Right lobe of liver (tissue), 4 donors: ENCODE data around the gene RBP5.
"Not testable (repeated sequence)": the region's sequence is repeated elsewhere in the genome, so short reads cannot be mapped to it uniquely, and the experiment has no call there.

Source experiments
- POLR2A ChIP-seq: fragments of 450-650 bp; IDR thresholded peaks from one replicate; pipeline ENCODE4 v1.6.1; 2017; ENCODE audit warnings: antibody characterized with exemption, mild to moderate bottlenecking
- TF ChIP-seq, protein P1 (sequence below), 4 donors: fragments of 200-600 bp in 3 of 4; fragments of 450-650 bp in 1 of 4; IDR thresholded peaks; one replicate each; pipeline versions ENCODE4 v1.5.1 to v1.8.0; 2016 to 2022; ENCODE audit warnings: antibody characterized with exemption in 4 of 4, mild to moderate bottlenecking in 2 of 4
- donor health status: DM: no; HTN: no; CAD: no.
- donor health status: DM: no; HTN: no; CAD: no.
- donor health status: DM: no; HTN: yes; CAD: no.

DNA sequence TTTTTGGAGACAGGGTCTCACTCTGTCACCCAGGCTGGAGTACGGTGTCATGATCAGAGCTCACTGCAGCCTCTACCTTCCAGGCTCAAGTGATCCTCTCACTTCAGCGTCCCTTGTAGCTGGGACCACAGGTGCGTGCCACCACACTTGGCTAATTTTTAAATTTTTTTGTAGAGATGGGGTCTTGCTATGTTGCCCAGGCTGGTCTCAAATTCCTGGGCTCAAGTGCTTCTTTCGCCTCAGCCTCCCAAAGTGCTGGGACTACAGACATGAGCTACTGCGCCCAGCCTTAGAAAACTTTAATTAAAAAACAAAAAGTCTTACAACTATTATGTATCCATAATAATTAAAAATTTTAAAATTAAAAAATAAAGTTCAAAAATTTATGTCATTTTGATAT lies 21.5 kb downstream of the RBP5 start:
- TF ChIP-seq, protein P1, sequence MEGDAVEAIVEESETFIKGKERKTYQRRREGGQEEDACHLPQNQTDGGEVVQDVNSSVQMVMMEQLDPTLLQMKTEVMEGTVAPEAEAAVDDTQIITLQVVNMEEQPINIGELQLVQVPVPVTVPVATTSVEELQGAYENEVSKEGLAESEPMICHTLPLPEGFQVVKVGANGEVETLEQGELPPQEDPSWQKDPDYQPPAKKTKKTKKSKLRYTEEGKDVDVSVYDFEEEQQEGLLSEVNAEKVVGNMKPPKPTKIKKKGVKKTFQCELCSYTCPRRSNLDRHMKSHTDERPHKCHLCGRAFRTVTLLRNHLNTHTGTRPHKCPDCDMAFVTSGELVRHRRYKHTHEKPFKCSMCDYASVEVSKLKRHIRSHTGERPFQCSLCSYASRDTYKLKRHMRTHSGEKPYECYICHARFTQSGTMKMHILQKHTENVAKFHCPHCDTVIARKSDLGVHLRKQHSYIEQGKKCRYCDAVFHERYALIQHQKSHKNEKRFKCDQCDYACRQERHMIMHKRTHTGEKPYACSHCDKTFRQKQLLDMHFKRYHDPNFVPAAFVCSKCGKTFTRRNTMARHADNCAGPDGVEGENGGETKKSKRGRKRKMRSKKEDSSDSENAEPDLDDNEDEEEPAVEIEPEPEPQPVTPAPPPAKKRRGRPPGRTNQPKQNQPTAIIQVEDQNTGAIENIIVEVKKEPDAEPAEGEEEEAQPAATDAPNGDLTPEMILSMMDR (IDR thresholded peaks at IDR 0.05): not testable (repeated sequence)
- not testable (repeated sequence) for TF ChIP-seq POLR2A
